ENCODE data around the gene SLC16A10.

DNA sequence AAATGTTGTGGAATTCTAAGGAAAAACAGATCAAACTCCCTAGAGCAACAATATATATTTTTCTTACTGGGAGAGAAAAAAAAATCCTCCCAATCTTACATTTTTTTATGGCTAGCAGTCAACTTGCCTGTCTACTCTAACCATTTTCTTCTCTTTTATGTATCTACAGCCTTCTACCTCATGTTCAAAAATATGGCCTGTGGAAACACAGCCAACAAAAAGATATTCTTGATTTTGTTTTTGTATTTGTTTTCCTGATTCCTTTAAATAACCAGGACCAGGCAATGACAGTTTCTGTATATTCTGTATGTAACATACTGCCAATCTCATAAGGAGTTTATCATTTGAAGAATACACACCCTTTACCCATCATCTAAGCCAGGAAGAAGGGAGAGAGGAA, 13.0 kb upstream of the SLC16A10 start:
- TF ChIP-seq, protein P1, sequence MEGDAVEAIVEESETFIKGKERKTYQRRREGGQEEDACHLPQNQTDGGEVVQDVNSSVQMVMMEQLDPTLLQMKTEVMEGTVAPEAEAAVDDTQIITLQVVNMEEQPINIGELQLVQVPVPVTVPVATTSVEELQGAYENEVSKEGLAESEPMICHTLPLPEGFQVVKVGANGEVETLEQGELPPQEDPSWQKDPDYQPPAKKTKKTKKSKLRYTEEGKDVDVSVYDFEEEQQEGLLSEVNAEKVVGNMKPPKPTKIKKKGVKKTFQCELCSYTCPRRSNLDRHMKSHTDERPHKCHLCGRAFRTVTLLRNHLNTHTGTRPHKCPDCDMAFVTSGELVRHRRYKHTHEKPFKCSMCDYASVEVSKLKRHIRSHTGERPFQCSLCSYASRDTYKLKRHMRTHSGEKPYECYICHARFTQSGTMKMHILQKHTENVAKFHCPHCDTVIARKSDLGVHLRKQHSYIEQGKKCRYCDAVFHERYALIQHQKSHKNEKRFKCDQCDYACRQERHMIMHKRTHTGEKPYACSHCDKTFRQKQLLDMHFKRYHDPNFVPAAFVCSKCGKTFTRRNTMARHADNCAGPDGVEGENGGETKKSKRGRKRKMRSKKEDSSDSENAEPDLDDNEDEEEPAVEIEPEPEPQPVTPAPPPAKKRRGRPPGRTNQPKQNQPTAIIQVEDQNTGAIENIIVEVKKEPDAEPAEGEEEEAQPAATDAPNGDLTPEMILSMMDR (IDR thresholded peaks at IDR 0.05; ENCODE audit: poor library complexity), result no peak
- TF ChIP-seq EZH2phosphoT487 (IDR thresholded peaks at IDR 0.05; ENCODE audit: low read depth, severe bottlenecking, unreplicated experiment), result no peak
